ENCODE results near the gene TC2N.

- TF ChIP-seq POLR2AphosphoS5 (IDR thresholded peaks at IDR 0.05; ENCODE audit: borderline replicate concordance, low read depth, low read length) (no peak), EZH2 (IDR thresholded peaks at IDR 0.05) (no peak)
Measured at GRCh38 chr14:91732859-91733477, 134.4 kb downstream of the TC2N start.

Measured in SK-N-MC (cell line).